G401 (cell line): ENCODE measurements around the gene BLVRA. TPM values are rescaled to one million over a fixed set of nuclear protein-coding genes. Genes with fewer than 3 reads are reported as not detected.

Experiments
- DNase-seq: peaks from one replicate; pipeline ENCODE4 v3.0.0-alpha.2; 2015; ENCODE audit warnings: low spot score
- in situ Hi-C: cut with HindIII; loops from 2 replicates; pipeline ENCODE4 v1.10.0; 2016; ENCODE audit warnings: low sequenced_read_pairs, mixed read lengths
- total RNA-seq: library from RNA; depleted of rRNA; stranded (reverse); fragments of >200 nt; shearing (Covaris generic); gene quantifications from 2 replicates; pipeline ENCODE4 v1.2.3, GENCODE V29; 2014; rRNA removed

BLVRA gene
- total RNA-seq, 1 experiment from 2014 or later: 190 TPM

DNA sequence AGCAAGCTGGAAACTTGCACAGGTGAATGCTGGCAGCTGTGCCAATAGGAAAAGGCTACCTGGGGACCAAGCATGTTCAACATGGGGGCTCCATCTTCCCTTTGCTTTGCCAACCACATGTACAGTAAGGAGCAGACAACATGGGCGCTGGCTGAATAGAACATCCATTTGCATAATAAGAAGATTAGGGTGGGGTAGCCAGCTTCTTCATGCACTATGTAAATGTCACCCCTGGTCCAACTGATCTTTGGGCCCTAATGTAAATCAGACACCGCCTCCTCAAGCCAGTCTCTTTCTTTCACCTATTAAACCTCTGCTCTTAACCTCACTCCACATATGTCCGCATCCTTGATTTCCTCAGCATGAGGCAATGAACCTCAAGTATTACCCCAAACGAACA, 84.8 kb downstream of the BLVRA start:
- no peak for DNase-seq
- in situ Hi-C loops: no loop called here

DNA sequence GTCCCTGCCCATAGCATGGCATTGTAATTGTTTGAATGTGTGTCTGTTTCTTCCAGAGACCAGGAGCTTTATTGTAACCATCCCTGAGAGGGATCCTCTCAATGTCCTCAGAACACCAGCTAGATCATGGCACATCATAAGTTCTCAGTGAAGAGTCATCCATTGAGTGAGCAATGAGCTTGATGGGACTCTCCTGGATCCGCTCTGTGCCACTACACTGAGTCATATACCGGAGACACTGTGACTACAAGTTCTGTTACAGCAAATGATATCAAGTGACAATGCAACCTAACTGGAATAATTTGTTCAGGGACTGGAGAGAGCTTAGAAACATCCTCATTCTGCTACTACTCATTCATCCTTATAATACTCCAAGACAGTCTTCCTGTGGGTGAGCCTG, 85.8 kb downstream of the BLVRA start:
- no peak for DNase-seq
- in situ Hi-C loops: no loop called here

DNA sequence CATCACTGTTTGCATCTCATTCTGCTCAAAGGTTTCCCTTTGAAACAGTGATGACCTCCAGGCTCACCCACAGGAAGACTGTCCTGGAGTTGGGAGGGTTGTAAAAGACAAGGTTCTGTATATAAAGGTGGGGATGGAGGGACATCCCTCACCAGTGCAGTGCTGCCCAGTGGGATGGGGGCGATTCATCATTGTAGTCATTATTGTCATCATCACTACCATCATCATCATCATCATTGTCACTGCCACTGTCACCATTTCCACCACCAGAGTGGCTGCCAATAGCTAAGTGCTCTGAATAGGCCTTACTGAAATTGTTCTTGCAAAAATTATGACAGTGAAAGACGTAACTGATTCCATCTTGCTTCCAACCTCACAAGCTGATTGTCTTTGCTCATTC, 86.2 kb downstream of the BLVRA start:
- no peak for DNase-seq
- in situ Hi-C loops: loop anchor here (5.0 kb wide), 2 partner anchors 37 to 98 kb away; no protein-coding TSS in a partner anchor

DNA sequence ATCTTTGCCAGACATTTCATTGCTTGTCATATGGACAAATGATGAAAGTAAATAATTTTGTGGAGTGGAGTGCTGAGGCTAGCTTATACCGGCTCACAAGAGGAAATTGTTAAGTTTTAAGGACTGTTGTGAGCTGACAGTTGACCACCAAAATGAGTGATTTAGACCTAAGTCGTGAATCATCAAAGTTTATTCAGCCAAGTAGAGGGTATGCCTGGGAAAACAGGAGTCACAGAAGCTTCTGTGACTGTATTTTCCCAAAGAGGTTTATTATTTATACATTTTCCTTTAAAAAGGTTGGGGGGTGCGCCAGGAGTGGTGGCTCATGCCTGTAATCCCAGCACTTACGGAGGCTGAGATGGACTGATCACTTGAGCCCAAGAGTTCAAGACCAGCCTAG, 89.0 kb downstream of the BLVRA start:
- in situ Hi-C loops: loop anchor here (5.0 kb wide), 2 partner anchors 40 to 95 kb away; no protein-coding TSS in a partner anchor
- no peak for DNase-seq

DNA sequence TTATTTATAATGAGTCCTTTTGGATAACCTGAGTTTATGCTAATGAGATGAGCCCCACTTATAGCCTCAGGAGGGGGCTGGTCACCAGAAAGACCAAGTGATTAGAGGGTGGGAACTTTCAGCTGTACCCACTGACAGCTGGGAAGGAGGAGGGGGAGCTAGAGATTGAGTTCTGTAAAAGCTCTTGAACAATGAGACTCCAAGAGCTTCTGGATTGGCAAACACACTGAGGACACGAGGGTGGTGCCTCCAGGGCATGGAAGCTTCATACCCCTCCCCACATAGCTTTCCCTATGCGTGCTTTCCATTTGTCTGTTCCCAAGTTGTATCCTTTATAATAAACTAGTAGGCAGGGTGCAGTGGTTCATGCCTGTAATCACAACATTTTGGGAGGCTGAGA, 90.6 kb downstream of the BLVRA start:
- no peak for DNase-seq
- in situ Hi-C loops: loop anchor here (5.0 kb wide), 2 partner anchors 42 to 93 kb away; no protein-coding TSS in a partner anchor

DNA sequence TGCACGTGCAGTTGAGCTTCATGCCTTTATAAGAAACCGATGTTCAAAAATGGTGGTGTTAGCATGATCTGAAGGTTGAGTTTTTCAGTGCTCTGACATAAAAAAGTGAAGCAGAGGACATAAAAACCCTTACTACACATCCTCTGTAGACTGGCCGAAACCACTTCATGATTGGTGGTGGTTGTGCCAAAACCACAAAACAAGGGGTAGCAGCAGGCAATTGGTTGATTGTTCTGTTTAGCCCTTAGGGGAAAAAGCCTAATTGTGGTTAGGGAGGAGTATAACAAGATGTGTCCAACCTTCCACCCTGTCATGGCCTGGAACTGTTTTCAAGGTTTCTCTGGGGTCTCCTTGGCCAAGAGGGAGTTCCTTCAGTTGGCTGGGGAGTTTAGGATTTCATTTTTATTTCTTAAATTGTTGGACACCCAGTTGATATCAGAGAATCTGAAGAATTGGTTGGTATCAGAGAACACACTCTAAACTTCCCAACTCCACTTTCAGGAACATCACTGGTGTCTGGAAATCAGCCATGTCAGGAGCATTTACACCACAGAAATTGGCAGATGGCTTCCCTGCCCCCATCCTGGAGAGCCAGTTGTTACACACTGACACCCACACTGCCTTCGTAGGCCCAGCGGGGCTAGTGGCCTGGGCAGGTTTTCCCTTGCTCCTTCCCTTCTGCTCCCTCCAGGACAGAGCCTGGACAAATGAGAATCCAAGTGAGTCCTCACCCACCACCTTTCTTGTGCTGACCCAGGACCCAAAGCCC, 92.1 kb downstream of the BLVRA start:
- in situ Hi-C loops: no loop called here
- DNase-seq: no peak

DNA sequence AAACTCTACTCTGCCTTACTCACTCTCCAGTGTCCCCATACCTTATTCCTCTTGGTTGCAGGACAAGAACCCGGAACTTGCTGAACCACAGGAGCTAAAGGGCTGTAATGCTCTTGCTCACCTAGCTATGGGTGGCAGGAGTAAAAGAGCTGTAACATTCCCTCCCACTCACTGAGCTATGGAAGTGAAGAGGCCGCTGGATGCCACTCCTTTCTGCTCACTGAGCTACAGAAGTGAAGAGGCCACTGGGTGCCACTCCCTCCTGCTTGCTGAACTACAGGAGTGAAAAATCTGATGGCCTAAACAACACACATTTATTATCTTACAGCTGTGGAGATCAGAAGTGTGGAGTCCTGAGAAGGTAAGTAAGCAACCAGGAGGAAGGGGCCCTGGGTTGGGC, 93.3 kb downstream of the BLVRA start:
- in situ Hi-C loops: no loop called here
- no peak for DNase-seq

DNA sequence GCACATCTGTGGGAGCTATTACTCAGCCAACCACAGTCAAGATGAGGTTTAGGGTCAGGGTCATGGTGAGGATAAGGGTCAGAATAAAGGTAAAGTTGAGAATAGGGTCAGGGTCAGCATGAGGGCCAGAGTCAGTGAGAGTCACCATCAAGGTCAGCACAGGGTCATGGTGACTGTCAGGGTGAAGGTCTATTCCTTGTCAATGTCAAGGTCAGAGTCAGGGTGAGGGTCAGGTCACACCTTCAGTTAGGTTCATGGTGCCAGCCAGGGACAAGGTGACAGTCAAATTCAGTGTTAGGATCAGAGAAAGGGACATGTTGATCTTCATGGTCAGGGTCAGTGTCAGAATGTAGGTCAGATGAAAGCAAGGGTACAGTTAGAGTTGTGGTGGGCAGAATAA, 96.7 kb downstream of the BLVRA start:
- DNase-seq: no peak
- in situ Hi-C loops: no loop called here

DNA sequence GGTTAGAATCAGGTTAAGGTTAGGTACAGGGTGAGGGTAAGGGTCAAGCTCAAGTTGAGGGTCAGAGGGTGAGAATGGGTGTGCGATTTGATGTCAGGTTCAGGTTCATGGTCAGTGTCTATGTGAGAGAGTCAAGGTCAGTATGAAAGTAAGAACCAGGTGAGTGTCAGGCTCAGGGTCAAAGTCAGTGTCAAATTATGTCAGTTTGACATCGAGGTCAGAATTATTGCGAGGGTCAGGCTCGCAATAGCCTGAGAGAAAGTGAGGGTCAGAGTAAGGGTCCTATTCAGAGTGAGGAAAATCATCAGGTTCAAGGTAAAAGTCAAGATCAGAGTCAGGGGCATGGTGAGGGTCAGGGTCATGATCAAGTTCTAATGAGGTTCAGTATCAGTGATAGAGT, 97.8 kb downstream of the BLVRA start:
- no peak for DNase-seq
- in situ Hi-C loops: no loop called here

Other genes starting within 250 kb of the BLVRA start
- 146 and 170 TPM in 2 replicates for gene STK17A, start 175.6 kb upstream of the BLVRA start, total RNA-seq
- gene COA1, start 29.2 kb upstream of the BLVRA start, total RNA-seq: 135 and 184 TPM in 2 replicates
- gene MRPS24, start 110.8 kb downstream of the BLVRA start, total RNA-seq: 143 and 192 TPM in 2 replicates
- gene URGCP, start 147.9 kb downstream of the BLVRA start, total RNA-seq: 30.9 and 39.4 TPM in 2 replicates
- 7.0 and 14.7 TPM in 2 replicates for gene UBE2D4, start 167.8 kb downstream of the BLVRA start, total RNA-seq
- gene SPDYE1, start 239.2 kb downstream of the BLVRA start, total RNA-seq: not detected in 2 replicates